A673 (cell line): ENCODE data around the gene SERTAD2. TPM values are rescaled to one million over a fixed set of nuclear protein-coding genes. Genes with fewer than 3 reads are reported as not detected.

Experiments used
- BruUV-seq: library from RNA; stranded (reverse); fragments of 400-500 nt; replicated peaks from 2 replicates; lab custom pipeline; 2021; lab: Mats Ljungman, UMichigan
- CTCF ChIA-PET: fragments of 300-600 bp; sonication (Branson Sonifier 250); formaldehyde crosslinking; loops from one replicate; lab custom pipeline; 2022; ENCODE audit warnings: antibody characterized with exemption; lab: Charles Lee
- POLR2A ChIA-PET: fragments of 300-600 bp; sonication (Branson Sonifier 250); formaldehyde crosslinking; loops from one replicate; lab custom pipeline; 2022; ENCODE audit warnings: antibody characterized with exemption; ENCODE audit not compliant: low non-redundant PET; lab: Charles Lee
- DNase-seq: peaks from one replicate; pipeline ENCODE4 v3.0.0-alpha.2; 2015; ENCODE audit warnings: low spot score
- H3K27ac ChIP-seq: fragments of 200-600 bp; sonication (generic); 2 replicates; pipeline ENCODE4 v1.5.1; 2016; ENCODE audit warnings: mixed run types, low read depth, mild to moderate bottlenecking, mixed read lengths, antibody characterized with exemption, low read length; ENCODE audit not compliant: poor library complexity, severe bottlenecking
- H3K27me3 ChIP-seq: fragments of 200-600 bp; sonication (generic); replicated peaks from 2 replicates; pipeline ENCODE4 v1.6.1; 2017; ENCODE audit warnings: mixed run types, low read depth, mild to moderate bottlenecking, mixed read lengths, antibody characterized with exemption, low read length; ENCODE audit not compliant: insufficient read depth, poor library complexity
- H3K36me3 ChIP-seq: fragments of 200-600 bp; sonication (generic); 2 replicates; pipeline ENCODE4 v1.6.1; 2016; ENCODE audit warnings: mixed run types, mild to moderate bottlenecking, mixed read lengths, antibody characterized with exemption, low read length; ENCODE audit not compliant: insufficient read depth, poor library complexity, severe bottlenecking
- H3K4me1 ChIP-seq: fragments of 200-600 bp; sonication (generic); 2 replicates; pipeline ENCODE4 v1.6.1; 2017; ENCODE audit warnings: mixed run types, mild to moderate bottlenecking, mixed read lengths, antibody characterized with exemption, low read length; ENCODE audit not compliant: insufficient read depth, poor library complexity, severe bottlenecking
- H3K4me3 ChIP-seq: fragments of 200-600 bp; sonication (generic); 2 replicates; pipeline ENCODE4 v1.5.1; 2016; ENCODE audit warnings: low read depth, mixed run types, mild to moderate bottlenecking, mixed read lengths, low read length; ENCODE audit not compliant: poor library complexity, severe bottlenecking
- H3K9me3 ChIP-seq: fragments of 200-600 bp; sonication (generic); 2 replicates; pipeline ENCODE4 v1.6.1; 2016; ENCODE audit warnings: mixed run types, low read depth, mild to moderate bottlenecking, mixed read lengths, antibody characterized with exemption, low read length; ENCODE audit not compliant: poor library complexity, severe bottlenecking
- EZH2 ChIP-seq: fragments of 200-600 bp; sonication (generic); IDR thresholded peaks from 2 replicates; pipeline ENCODE4 v1.6.1; 2017; ENCODE audit warnings: borderline replicate concordance, low read depth, mild to moderate bottlenecking, mixed read lengths, antibody characterized with exemption, low read length; ENCODE audit not compliant: poor library complexity, severe bottlenecking
- intact Hi-C: fragments of 100-400 bp; cut with micrococcal nuclease; formaldehyde crosslinking; loops from one replicate; pipeline ENCODE4 v1.10.0; 2022; ENCODE audit not compliant: unreplicated experiment
- total RNA-seq: library from RNA; stranded (reverse); gene quantifications from 2 replicates; pipeline ENCODE4 v1.2.3, GENCODE V29; 2021
- TF ChIP-seq, protein P1 (sequence below): fragments of 300-800, 200-600 bp; sonication (generic); conservative IDR thresholded peaks from 2 replicates; pipeline ENCODE4 v1.5.1; 2017; ENCODE audit warnings: low read depth, mild to moderate bottlenecking, antibody characterized with exemption, low read length, moderate library complexity, mixed read lengths

SERTAD2 gene
- total RNA-seq, 1 experiment from 2014 or later = 22.2 TPM

GRCh38 chr2:64625299-64626145 is 28.2 kb downstream of the SERTAD2 start:
- H3K9me3 ChIP-seq = no peaks in the 10 kb centered on the region
- H3K27ac ChIP-seq = no peak overlapping the region
- no peak for TF ChIP-seq EZH2
- TF ChIP-seq, protein P1, sequence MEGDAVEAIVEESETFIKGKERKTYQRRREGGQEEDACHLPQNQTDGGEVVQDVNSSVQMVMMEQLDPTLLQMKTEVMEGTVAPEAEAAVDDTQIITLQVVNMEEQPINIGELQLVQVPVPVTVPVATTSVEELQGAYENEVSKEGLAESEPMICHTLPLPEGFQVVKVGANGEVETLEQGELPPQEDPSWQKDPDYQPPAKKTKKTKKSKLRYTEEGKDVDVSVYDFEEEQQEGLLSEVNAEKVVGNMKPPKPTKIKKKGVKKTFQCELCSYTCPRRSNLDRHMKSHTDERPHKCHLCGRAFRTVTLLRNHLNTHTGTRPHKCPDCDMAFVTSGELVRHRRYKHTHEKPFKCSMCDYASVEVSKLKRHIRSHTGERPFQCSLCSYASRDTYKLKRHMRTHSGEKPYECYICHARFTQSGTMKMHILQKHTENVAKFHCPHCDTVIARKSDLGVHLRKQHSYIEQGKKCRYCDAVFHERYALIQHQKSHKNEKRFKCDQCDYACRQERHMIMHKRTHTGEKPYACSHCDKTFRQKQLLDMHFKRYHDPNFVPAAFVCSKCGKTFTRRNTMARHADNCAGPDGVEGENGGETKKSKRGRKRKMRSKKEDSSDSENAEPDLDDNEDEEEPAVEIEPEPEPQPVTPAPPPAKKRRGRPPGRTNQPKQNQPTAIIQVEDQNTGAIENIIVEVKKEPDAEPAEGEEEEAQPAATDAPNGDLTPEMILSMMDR = peak; percentile 21; the same call in 1 of the 2 replicates
- ChIA-PET CTCF (no interaction called here), POLR2A (no interaction called here)
- intact Hi-C loops = no loop called here
- no peak overlapping the region for H3K4me3 ChIP-seq
- DNase-seq = no peak
- no peaks in the 10 kb centered on the region for H3K4me1 ChIP-seq
- H3K27me3 ChIP-seq = no peaks in the 10 kb centered on the region
- no peaks in the 10 kb centered on the region for H3K36me3 ChIP-seq
- no TSS peak for BruUV-seq

- H3K4me1 ChIP-seq = no peaks in the 10 kb centered on the region
- no TSS peak for BruUV-seq
- H3K27me3 ChIP-seq = no peaks in the 10 kb centered on the region
- H3K9me3 ChIP-seq = no peaks in the 10 kb centered on the region
- intact Hi-C loops = no loop called here
- no peak for DNase-seq
- CTCF ChIA-PET = no interaction called here
- POLR2A ChIA-PET = no interaction called here
- no peak overlapping the region for H3K4me3 ChIP-seq
- no peaks in the 10 kb centered on the region for H3K36me3 ChIP-seq
- H3K27ac ChIP-seq = no peak overlapping the region
- no peak for TF ChIP-seq EZH2
- TF ChIP-seq, protein P1 = no peak
Measured at GRCh38 chr2:64624862-64625261, 28.9 kb downstream of the SERTAD2 start.

- DNase-seq = no peak
- no peaks in the 10 kb centered on the region for H3K36me3 ChIP-seq
- H3K4me1 ChIP-seq = no peaks in the 10 kb centered on the region
- POLR2A ChIA-PET = no interaction called here
- no peaks in the 10 kb centered on the region for H3K27me3 ChIP-seq
- H3K9me3 ChIP-seq = no peaks in the 10 kb centered on the region
- no TSS peak for BruUV-seq
- intact Hi-C loops = no loop called here
- H3K4me3 ChIP-seq = no peak overlapping the region
- no peak for TF ChIP-seq EZH2
- TF ChIP-seq, protein P1 = no peak
- CTCF ChIA-PET = no interaction called here
- no peak overlapping the region for H3K27ac ChIP-seq
Measured at GRCh38 chr2:64624108-64624610, 29.6 kb downstream of the SERTAD2 start.
